IMR-90 (cell line): ENCODE results near the gene CYTH1. TPM values are rescaled to one million over a fixed set of nuclear protein-coding genes. Genes with fewer than 3 reads are reported as not detected.
A peak's percentile ranks its signal among the peaks of the same experiment; 100 is the strongest.

Source experiments
- ATAC-seq: fragments of 200-7000 bp; cut with Tn5 transposase; 2 replicates; pipeline ENCODE4 v1.9.1; 2020; ENCODE audit warnings: low read depth, mild to moderate bottlenecking, moderate library complexity
- BruUV-seq: library from RNA; stranded (reverse); fragments of 400-500 nt; replicated peaks from 2 replicates; lab custom pipeline; 2021; lab: Mats Ljungman, UMichigan
- CTCF ChIA-PET: fragments of 300-600 bp; formaldehyde crosslinking; extraction: SDS; loops from one replicate; lab custom pipeline; 2021; ENCODE audit warnings: antibody characterized with exemption; lab: Yijun Ruan, JAX
- POLR2A ChIA-PET: fragments of 300-600 bp; sonication (Branson Sonifier 250); formaldehyde crosslinking; loops from one replicate; lab custom pipeline; 2022; ENCODE audit warnings: antibody characterized with exemption; ENCODE audit not compliant: unreplicated experiment; lab: Charles Lee
- DNase-seq: peaks from one replicate; pipeline ENCODE4 v3.0.0; 2013
- H2AFZ ChIP-seq: replicated peaks from 2 replicates; pipeline ENCODE3; 2013; ENCODE audit warnings: low read length, mild to moderate bottlenecking; ENCODE audit not compliant: poor library complexity
- H2AK5ac ChIP-seq: 2 replicates; pipeline ENCODE4 v1.6.1; 2013; ENCODE audit warnings: low read depth, low read length, inconsistent platforms
- H2AK9ac ChIP-seq: replicated peaks from 2 replicates; pipeline ENCODE3; 2013; ENCODE audit warnings: mild to moderate bottlenecking, low read depth, low read length, moderate library complexity; ENCODE audit not compliant: poor library complexity
- H2BK120ac ChIP-seq: 2 replicates; pipeline ENCODE4 v1.6.1; 2013; ENCODE audit warnings: low read depth, low read length, inconsistent platforms
- H2BK15ac ChIP-seq: 3 replicates; pipeline ENCODE4 v1.6.1; 2013; ENCODE audit warnings: low read depth, low read length, inconsistent platforms
- H2BK20ac ChIP-seq: 2 replicates; pipeline ENCODE4 v1.6.1; 2013; ENCODE audit warnings: low read depth, mild to moderate bottlenecking, inconsistent platforms, low read length, moderate library complexity
- H2BK5ac ChIP-seq: 2 replicates; pipeline ENCODE4 v1.6.1; 2013; ENCODE audit warnings: mild to moderate bottlenecking, low read depth, low read length, inconsistent platforms; ENCODE audit not compliant: poor library complexity, severe bottlenecking
- H3K14ac ChIP-seq: replicated peaks from 2 replicates; pipeline ENCODE4 v1.6.1; 2013; ENCODE audit warnings: low read depth, low read length, inconsistent platforms
- H3K18ac ChIP-seq: 2 replicates; pipeline ENCODE4 v1.6.1; 2013; ENCODE audit warnings: low read depth, low read length, control low read depth
- H3K23ac ChIP-seq: 2 replicates; pipeline ENCODE4 v1.6.1; 2013; ENCODE audit warnings: low read depth, low read length, inconsistent platforms
- H3K27ac ChIP-seq: 2 replicates; pipeline ENCODE4 v1.5.1; 2013; ENCODE audit warnings: mild to moderate bottlenecking, control low read depth, low read length; ENCODE audit not compliant: insufficient read depth
- H3K27me3 ChIP-seq: 2 replicates; pipeline ENCODE4 v1.6.1; 2013; ENCODE audit warnings: low read length; ENCODE audit not compliant: control insufficient read depth, insufficient read depth
- H3K36me3 ChIP-seq: 2 replicates; pipeline ENCODE4 v1.6.1; 2013; ENCODE audit warnings: low read length, mixed read lengths; ENCODE audit not compliant: control insufficient read depth, insufficient read depth
- H3K4ac ChIP-seq: 2 replicates; pipeline ENCODE4 v1.6.1; 2013; ENCODE audit warnings: low read depth, low read length, inconsistent platforms
- H3K4me1 ChIP-seq: 2 replicates; pipeline ENCODE4 v1.6.1; 2013; ENCODE audit warnings: low read length, mixed read lengths; ENCODE audit not compliant: control insufficient read depth, insufficient read depth
- H3K4me2 ChIP-seq: 2 replicates; pipeline ENCODE4 v1.6.1; 2013; ENCODE audit warnings: low read depth, mild to moderate bottlenecking, control low read depth, low read length, moderate library complexity
- H3K4me3 ChIP-seq: 2 replicates; pipeline ENCODE4 v1.5.1; 2013; ENCODE audit warnings: low read depth, mild to moderate bottlenecking, control low read depth, low read length, moderate library complexity; ENCODE audit not compliant: insufficient read depth
- H3K56ac ChIP-seq: 2 replicates; pipeline ENCODE4 v1.6.1; 2013; ENCODE audit warnings: low read length, inconsistent platforms; ENCODE audit not compliant: insufficient read depth; ENCODE audit errors: extremely low read depth
- H3K79me1 ChIP-seq, 2 experiments: 2 replicates each; pipeline ENCODE4 v1.6.1; 2013; ENCODE audit warnings: low read length in 2 of 2, inconsistent platforms in 1 of 2, low read depth in 1 of 2
- H3K9ac ChIP-seq: 2 replicates; pipeline ENCODE4 v1.6.1; 2013; ENCODE audit warnings: low read depth, low read length, control low read depth
- H3K9me1 ChIP-seq: 2 replicates; pipeline ENCODE4 v1.6.1; 2013; ENCODE audit warnings: low read length, inconsistent platforms; ENCODE audit not compliant: insufficient read depth
- H3K9me3 ChIP-seq: 2 replicates; pipeline ENCODE4 v1.6.1; 2013; ENCODE audit warnings: low read length; ENCODE audit not compliant: control insufficient read depth, insufficient read depth
- H4K20me1 ChIP-seq: 2 replicates; pipeline ENCODE4 v1.6.1; 2013; ENCODE audit warnings: low read length, inconsistent platforms; ENCODE audit not compliant: insufficient read depth
- H4K5ac ChIP-seq: 2 replicates; pipeline ENCODE4 v1.6.1; 2013; ENCODE audit warnings: mild to moderate bottlenecking, low read depth, low read length, control low read depth
- H4K8ac ChIP-seq, 2 experiments: 2 replicates each; pipeline ENCODE4 v1.6.1; 2013; ENCODE audit warnings: low read depth in 2 of 2, low read length in 2 of 2, control low read depth in 1 of 2, inconsistent platforms in 1 of 2
- H4K91ac ChIP-seq: 2 replicates; pipeline ENCODE4 v1.6.1; 2013; ENCODE audit warnings: low read depth, low read length, inconsistent platforms; ENCODE audit not compliant: insufficient read depth
- BHLHE40 ChIP-seq: fragments of 150-350 bp; IDR thresholded peaks from 2 replicates; pipeline ENCODE4 v1.6.1; 2016; ENCODE audit warnings: mild to moderate bottlenecking, low read depth, low read length
- CHD1 ChIP-seq: IDR thresholded peaks from 2 replicates; pipeline ENCODE4 v1.6.1; 2012; ENCODE audit warnings: low read depth, low read length, improper control_type of control experiment
- MXI1 ChIP-seq: IDR thresholded peaks from 2 replicates; pipeline ENCODE4 v1.6.1; 2012; ENCODE audit warnings: low read depth, mild to moderate bottlenecking, low read length, moderate library complexity, borderline replicate concordance
- RFX5 ChIP-seq: IDR thresholded peaks from 2 replicates; pipeline ENCODE4 v1.8.0; 2012; ENCODE audit warnings: low read depth, mild to moderate bottlenecking, low read length, moderate library complexity
- USF2 ChIP-seq: fragments of 150-350 bp; IDR thresholded peaks from 2 replicates; pipeline ENCODE4 v1.6.1; 2017; ENCODE audit warnings: mild to moderate bottlenecking, antibody characterized with exemption, low read length, low read depth
- WGBS, 2 experiments: methylation state at CpG; one replicate each; pipeline versions ENCODE4 v1.1.5 to v1.1.7; 2013; ENCODE audit warnings: missing lambda C conversion rate in 2 of 2; ENCODE audit not compliant: insufficient read length in 1 of 2; ENCODE audit errors: extremely low coverage in 2 of 2; 5-methylcytosine and 5-hydroxymethylcytosine counted together
- dilution Hi-C: fragments of 300-500 bp; cut with HindIII; formaldehyde crosslinking; loops from one replicate; pipeline ENCODE4 v1.14.3; 2018; ENCODE audit warnings: low sequenced_read_pairs; ENCODE audit not compliant: unreplicated experiment
- in situ Hi-C: fragments of 300-500 bp; cut with MboI; formaldehyde crosslinking; loops from 3 replicates; pipeline ENCODE4 v1.14.3; 2019; ENCODE audit warnings: low sequenced_read_pairs, inconsistent platforms, mixed read lengths
- intact Hi-C: fragments of 100-400 bp; cut with micrococcal nuclease; formaldehyde crosslinking; loops from 2 replicates; pipeline ENCODE4 v1.10.0; 2022
- polyA plus RNA-seq, 3 experiments: library from polyadenylated mRNA; depleted of rRNA; stranded (reverse); fragments of >200 nt; gene quantifications; 2 replicates each; pipeline ENCODE4 v1.2.3, GENCODE V29; 2012; ENCODE audit warnings: low replicate concordance in 1 of 3
- total RNA-seq: library from RNA; depleted of rRNA; stranded (reverse); fragments of >200 nt; gene quantifications from 2 replicates; pipeline ENCODE4 v1.2.3, GENCODE V29; 2012

CYTH1 gene
- total and polyA plus RNA-seq, 2 of the 4 experiments (the other 2 are of a cell fraction), result 7.9 to 12.4 TPM

GRCh38 chr17:78717431-78717980, 64.6 kb downstream of the CYTH1 start (continued):
- no peak for TF ChIP-seq CHD1

GRCh38 chr17:78716814-78717393, 65.2 kb downstream of the CYTH1 start:
- POLR2A ChIA-PET, result interaction anchor here (0.5 kb wide), 1 partner anchor 27 kb away, joined by 10 read pairs; no protein-coding TSS in a partner anchor
- in situ Hi-C loops, result no loop called here
- H3K4me2 ChIP-seq, result peak overlapping the region; percentile 87

More at GRCh38 chr17:78716814-78717393, 65.2 kb downstream of the CYTH1 start:
- Histone ChIP-seq H2BK5ac (no peak overlapping the region), H3K36me3 (no peaks in the 10 kb centered on the region), H2BK20ac (no peak overlapping the region), H2AK9ac (peak overlapping the region; percentile 88), H2AK5ac (0 out of 2 replicates have a peak overlapping the region, but pooled peaks have one; percentile 16), H3K79me1 (peaks cover 26 to 43% of the 10 kb centered on the region in 2 experiments), H2AFZ (peak overlapping the region; percentile 86), H3K4me1 (peaks cover 9% of the 10 kb centered on the region), H3K9me3 (no peaks in the 10 kb centered on the region), H3K4ac (0 out of 2 replicates have a peak overlapping the region, but pooled peaks have one; percentile 33), H4K8ac (peak overlapping the region in 1 of 2 experiments; percentile 41; a peak in 1 of 4 replicates), H3K27me3 (no peaks in the 10 kb centered on the region), H2BK15ac (no peak overlapping the region), H3K23ac (peak overlapping the region; percentile 63; the same call in 1 of the 2 replicates), H3K14ac (peak overlapping the region; percentile 38), H4K20me1 (peaks cover 31% of the 10 kb centered on the region), H3K56ac (no peak overlapping the region), H3K18ac (no peak overlapping the region), H3K4me3 (peak overlapping the region; percentile 34), H2BK120ac (no peak overlapping the region), H3K9ac (peak overlapping the region; percentile 28; the same call in 1 of the 2 replicates), H4K5ac (no peak overlapping the region; the same call in 1 of the 2 replicates), H4K91ac (peak overlapping the region; percentile 40), H3K9me1 (peaks cover 3% of the 10 kb centered on the region; the same call in 1 of the 2 replicates), H3K27ac (no peak overlapping the region)
- dilution Hi-C loops (no loop called here), intact Hi-C loops (loop anchor here (1.0 kb wide), 1 partner anchor 8 kb away; no protein-coding TSS in a partner anchor)
- 0% methylated on average over 2 of the region's 19 CpGs; no CpG with 5 or more reads in 1 of the 2 experiments for WGBS, 2 experiments
- BruUV-seq, result no TSS peak
- TF ChIP-seq MXI1 (peak; percentile 90; the same call in 1 of the 2 replicates), RFX5 (no peak), USF2 (peak; percentile 34; the same call in 1 of the 2 replicates), BHLHE40 (peak; percentile 13; the same call in 1 of the 2 replicates)
- peak; percentile 77 for ATAC-seq
- DNase-seq, result peak; percentile 22
- CTCF ChIA-PET, result interaction anchor here (0.9 to 1.4 kb wide), 2 partner anchors 8 to 17 kb away, joined by 3 to 6 read pairs; no protein-coding TSS in a partner anchor
